Measurements from ENCODE around the gene RNF181.
"Not testable (repeated sequence)": the region's sequence is repeated elsewhere in the genome, so short reads cannot be mapped to it uniquely, and the experiment has no call there.

Gene RNF181

GRCh38 chr2:85596486-85597143, 1.1 kb downstream of the RNF181 start:
- no peak for DNase-seq (ENCODE audit: low spot score)

- no peak for DNase-seq (ENCODE audit: low spot score)
Measured at GRCh38 chr2:85597241-85597640, 1.7 kb downstream of the RNF181 start.

GRCh38 chr2:85598594-85599340, 3.2 kb downstream of the RNF181 start:
- DNase-seq (ENCODE audit: low spot score) = no peak

GRCh38 chr2:85599468-85600234, 4.1 kb downstream of the RNF181 start:
- DNase-seq (ENCODE audit: low spot score) = no peak

GRCh38 chr2:85600235-85600575, 4.7 kb downstream of the RNF181 start:
- DNase-seq (ENCODE audit: low spot score) = no peak

- no peak for DNase-seq (ENCODE audit: low spot score)
Measured at GRCh38 chr2:85600951-85601770, 5.6 kb downstream of the RNF181 start.

GRCh38 chr2:85601771-85602475, 6.4 kb downstream of the RNF181 start:
- no peak for DNase-seq (ENCODE audit: low spot score)

- DNase-seq (ENCODE audit: low spot score) = peak; percentile 40
Measured at GRCh38 chr2:85602476-85603234, 7.1 kb downstream of the RNF181 start, which contains the start of gene TMEM150A. Gene TMEM150A (minus strand): TSS chr2:85602698. CDS start chr2:85601948, 750 bp downstream.

DNA sequence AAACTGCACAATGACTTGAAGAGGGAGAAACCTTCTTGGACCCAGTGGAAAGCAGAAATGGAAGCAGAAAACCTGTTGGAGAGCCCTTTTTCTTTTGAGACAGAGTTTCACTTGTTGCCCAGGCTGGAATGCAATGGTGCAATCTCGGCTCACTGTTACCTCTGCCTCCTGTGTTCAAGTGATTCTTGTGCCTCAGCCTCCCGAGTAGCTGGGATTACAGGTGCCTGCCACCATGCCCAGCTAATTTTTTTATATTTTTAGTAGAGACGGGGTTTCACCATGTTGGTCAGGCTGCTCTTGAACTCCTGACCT, 8.5 kb downstream of the RNF181 start:
- DNase-seq (ENCODE audit: low spot score) = not testable (repeated sequence)

- DNase-seq (ENCODE audit: low spot score) = no peak
Measured at GRCh38 chr2:85604568-85605339, 9.2 kb downstream of the RNF181 start.

DNA sequence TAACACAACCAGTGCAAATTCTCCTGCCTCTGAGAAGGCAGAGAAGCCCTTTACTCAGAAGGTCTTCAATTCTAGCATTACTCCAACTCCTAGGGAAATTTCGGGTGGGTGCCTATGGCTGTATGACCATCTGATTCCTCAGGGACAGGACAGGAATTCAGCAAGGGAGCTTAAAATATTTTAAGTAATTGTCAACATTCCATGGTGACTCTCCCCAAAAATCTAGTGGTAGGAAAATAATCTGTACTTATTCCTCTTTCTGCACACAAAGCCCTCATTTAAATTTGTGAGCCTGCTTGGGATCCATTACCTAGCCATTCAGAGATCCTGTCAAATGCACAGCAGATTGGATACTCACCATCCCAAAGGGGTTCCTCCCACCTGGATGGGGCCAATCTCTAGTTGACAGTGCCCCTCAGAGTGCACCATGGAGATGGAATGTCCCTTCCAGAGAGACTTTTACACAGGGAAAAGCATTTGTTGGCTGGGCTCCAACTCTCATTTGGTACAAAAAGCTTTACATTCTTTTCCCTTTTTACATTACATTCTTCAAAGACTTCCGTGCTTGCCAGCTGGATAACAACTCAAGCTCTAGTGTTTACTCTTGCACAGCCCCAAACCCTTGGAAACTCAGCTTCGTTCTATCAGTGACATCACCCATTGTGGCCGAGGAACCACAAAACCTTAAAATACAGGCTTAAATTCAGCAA, 10.0 kb downstream of the RNF181 start:
- no peak for DNase-seq (ENCODE audit: low spot score)

GRCh38 chr2:85606116-85606455, 10.5 kb downstream of the RNF181 start:
- no peak for DNase-seq (ENCODE audit: low spot score)

DNA sequence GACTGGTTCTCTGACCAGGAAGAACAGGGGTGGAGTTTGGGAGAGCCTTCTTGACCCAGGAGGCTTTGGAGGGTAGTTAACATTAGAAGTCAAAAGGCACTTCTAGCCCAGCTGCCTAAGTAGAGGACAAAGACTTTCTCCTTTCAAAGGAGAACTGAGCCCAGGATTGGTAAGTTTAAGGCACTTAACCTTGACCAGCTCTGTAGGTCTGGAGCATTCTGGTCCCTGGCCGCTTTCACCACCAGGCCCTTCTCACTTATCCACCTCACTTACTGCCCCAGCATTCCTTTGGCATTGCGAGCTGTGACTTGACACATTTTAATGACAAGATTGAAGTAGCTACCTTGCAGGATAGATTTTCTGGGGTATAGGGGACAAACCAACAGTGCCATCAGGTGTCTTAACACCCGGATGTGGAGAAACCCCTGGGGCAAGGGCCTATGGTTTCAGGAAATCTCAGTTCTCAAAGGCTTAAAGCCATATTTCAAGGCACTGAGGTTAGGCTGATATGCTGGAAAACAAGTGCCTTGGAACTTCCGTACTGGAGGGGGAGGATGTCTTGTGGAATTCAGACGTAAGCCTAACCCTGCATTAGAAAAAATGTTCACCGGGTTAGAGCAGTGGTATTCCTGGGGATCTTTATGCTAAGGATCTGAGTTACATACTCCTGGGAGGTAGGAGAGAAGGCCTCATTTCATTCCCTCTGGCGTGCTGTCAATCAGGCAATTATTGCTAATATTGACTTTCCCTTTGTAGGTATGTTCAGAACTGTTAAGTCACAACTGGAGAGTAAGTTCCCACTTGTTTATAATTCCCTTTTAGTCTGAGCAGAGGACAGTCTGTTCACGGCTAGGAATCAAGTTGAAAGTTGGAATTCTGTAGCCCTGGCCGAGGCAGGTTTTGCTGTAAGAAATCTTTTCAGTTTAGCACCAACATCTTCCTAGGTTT, 12.0 kb downstream of the RNF181 start:
- DNase-seq (ENCODE audit: low spot score) = no peak

GRCh38 chr2:85611217-85611704, 15.7 kb downstream of the RNF181 start:
- DNase-seq (ENCODE audit: low spot score) = no peak

GRCh38 chr2:85611705-85612587, 16.4 kb downstream of the RNF181 start, which contains the start of gene C2orf68:
Gene C2orf68 (minus strand): TSS chr2:85612066. CDS start chr2:85611984, 82 bp downstream.
- peak; percentile 85 for DNase-seq (ENCODE audit: low spot score)

- DNase-seq (ENCODE audit: low spot score) = no peak
Measured at GRCh38 chr2:85613717-85614515, 18.4 kb downstream of the RNF181 start.
